Measurements from ENCODE around the gene PAAF1.

Gene PAAF1

DNA sequence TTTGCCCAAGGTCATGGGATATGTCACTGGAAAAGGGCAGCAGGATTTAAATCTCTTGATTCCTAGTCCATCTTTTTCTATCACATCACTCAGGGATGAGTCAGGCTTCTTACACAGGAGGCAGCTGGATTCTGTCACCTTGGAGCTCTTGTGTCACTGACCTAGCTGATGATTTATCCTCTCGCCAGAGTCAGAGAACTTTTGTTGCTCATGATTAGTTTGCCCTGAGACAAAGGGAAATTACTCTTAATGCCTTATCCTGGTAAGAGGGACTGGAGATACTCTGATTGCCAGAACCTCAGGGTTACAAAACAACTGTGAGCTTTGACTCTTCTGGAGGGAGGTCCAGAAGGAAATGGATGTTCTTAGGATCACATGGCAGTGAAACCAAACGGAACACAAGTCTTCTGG is 10.2 kb upstream of the PAAF1 start:
- peak in 1 of 2 experiments; percentile 47 for DNase-seq
- no peak for TF ChIP-seq GATA1 (IDR thresholded peaks at IDR 0.05; ENCODE audit: low read depth, low read length)
- TF ChIP-seq POLR2A (IDR thresholded peaks at IDR 0.05; ENCODE audit: low read length): no peak

DNA sequence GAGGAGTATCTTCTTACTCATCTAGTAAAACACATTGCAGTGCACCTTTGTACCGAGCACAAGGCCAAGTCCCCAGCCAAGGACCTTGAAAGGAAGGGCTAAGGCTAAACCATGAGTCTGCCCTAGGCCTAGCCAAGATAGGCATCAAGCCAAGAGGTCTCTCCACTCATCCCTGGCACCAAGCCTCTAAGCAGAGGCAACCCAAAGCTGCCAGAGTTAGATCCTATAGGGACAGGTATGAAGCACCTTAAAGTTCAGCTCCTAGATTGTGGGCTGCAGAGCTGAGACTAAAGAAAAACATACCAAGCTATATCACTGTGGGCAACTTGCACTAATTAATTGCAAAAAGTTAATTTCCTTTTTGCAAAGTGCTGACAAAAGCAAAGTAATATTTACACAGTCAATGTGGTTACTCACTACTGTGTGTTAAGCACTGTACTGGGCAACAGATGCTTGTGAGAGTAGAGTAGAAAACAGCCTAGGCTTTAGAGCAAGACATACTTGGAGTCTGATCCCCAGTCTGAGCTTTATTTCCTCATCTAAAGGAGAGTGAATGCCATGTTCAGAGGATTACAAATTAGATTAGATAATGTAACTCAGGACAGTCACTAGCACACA is 7.4 kb upstream of the PAAF1 start:
- DNase-seq: peak; percentile 72 to 75
- peak; percentile 2 for TF ChIP-seq POLR2A (IDR thresholded peaks at IDR 0.05; ENCODE audit: low read length)
- TF ChIP-seq GATA1 (IDR thresholded peaks at IDR 0.05; ENCODE audit: low read depth, low read length): no peak

DNA sequence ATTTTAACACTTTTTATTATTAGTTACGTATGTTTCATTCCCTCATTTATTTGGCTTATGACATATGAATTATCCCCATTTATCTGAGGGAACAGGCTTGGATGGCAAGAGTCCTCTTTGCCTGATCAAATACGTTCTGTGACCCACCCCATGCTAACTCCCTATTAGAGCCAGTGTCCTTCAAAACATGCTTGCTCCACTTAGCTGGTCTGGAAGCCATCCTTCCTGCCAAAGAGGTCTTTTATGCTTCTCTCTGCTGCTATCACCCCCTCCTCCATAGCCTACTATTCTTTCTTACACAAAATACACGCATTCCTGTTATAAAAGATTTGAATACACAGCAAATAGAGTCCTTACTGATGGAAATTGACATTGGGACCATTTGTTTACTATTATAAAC is 6.5 kb upstream of the PAAF1 start:
- TF ChIP-seq GATA1 (IDR thresholded peaks at IDR 0.05; ENCODE audit: low read depth, low read length) (no peak), POLR2A (IDR thresholded peaks at IDR 0.05; ENCODE audit: low read length) (no peak)
- DNase-seq: no peak

DNA sequence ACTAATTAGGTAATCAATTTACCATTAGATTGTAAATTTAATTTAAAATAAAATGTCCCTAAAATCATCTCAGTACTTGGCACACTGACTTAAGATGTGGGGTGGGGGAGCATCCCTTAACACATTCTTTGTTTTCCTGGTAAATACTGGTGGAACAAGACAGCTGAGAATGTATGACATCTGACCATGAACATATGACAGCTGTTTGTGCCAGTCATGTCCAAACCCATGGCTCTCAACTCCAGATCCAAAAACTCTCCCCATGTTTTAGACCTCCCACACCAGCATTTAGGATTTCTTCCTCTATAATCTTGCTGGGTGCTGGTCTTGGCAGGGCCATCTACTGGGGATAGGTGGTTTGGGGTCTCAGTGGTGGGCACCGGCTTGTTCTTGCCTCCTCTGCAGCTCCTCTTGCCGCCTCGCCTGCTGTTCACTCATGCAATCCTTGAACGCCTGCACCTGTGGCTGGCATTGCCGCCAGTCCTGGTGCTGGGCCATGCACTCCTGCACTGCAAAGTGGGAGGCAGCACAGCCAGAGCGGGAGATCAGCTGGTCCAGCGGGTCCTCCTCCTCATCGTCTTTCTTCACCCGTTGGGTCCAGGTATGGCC is 3.9 kb upstream of the PAAF1 start:
- TF ChIP-seq POLR2A (IDR thresholded peaks at IDR 0.05; ENCODE audit: low read length) (no peak), GATA1 (IDR thresholded peaks at IDR 0.05; ENCODE audit: low read depth, low read length) (no peak)
- DNase-seq: no peak

DNA sequence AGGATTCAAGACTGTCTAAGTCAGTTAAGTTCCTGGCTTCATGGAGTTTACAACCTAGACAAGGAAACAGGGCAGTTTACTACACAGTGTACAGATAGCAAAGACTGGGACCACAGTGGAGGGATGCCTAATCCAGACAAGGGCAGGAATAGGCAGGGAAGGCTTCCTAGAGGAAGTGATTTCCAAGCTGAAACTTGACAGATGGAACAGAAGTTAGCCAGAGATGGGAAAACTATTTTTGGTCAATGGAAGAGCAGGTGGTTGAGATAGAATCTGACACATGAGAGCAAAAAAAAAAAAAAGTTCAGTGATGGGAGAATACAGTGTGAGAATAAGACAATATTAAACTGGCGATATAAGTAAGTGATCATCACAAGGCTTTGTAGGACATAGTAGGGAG is 1.4 kb upstream of the PAAF1 start:
- no peak for DNase-seq
- TF ChIP-seq GATA1 (IDR thresholded peaks at IDR 0.05; ENCODE audit: low read depth, low read length) (no peak), POLR2A (IDR thresholded peaks at IDR 0.05; ENCODE audit: low read length) (no peak)

DNA sequence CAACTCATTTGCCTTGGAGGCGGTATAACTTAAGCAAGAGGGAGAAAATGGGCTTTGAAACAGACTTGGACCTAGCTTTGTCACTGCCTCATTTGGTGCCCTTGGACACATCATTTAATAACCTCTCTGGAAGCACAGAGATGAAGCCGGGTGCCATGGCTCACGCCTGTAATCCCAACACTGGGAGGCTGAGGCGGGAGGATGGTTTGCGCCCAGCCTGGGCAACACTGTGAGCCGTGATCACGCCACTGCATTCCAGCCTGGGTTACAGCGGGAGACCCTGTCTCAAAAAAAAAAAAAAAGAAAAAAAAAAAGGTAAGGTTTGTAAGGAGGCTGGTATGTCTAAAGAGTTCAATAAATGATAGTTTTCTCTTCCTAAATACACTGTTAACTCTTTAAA is 959 bp upstream of the PAAF1 start:
- peak; percentile 27 to 43 for DNase-seq

DNA sequence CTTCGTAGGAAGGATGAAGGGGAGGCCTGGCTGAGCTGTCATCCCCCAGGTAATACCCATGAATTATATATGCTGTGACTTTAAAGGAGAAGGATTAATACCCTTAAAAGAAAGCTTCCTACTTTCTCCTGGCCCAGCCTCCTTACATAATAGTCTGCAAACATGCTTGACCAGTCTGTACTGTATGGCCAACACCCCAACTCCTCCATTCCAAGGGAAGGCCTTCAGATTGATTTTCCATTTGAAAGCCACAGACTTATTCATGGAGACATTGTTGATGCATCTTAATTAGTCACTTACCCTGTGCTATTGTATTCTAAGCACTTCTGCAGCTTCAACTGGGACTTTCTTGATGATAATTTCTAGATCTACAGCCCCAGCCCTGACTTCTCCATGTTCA is 2.0 kb downstream of the PAAF1 start:
- no peak for DNase-seq
- TF ChIP-seq POLR2A (IDR thresholded peaks at IDR 0.05; ENCODE audit: low read length) (no peak), GATA1 (IDR thresholded peaks at IDR 0.05; ENCODE audit: low read depth, low read length) (no peak)

More for the DNA sequence above, 959 bp upstream of the PAAF1 start:
- no peak for TF ChIP-seq GATA1 (IDR thresholded peaks at IDR 0.05; ENCODE audit: low read depth, low read length)
- no peak for TF ChIP-seq POLR2A (IDR thresholded peaks at IDR 0.05; ENCODE audit: low read length)

DNA sequence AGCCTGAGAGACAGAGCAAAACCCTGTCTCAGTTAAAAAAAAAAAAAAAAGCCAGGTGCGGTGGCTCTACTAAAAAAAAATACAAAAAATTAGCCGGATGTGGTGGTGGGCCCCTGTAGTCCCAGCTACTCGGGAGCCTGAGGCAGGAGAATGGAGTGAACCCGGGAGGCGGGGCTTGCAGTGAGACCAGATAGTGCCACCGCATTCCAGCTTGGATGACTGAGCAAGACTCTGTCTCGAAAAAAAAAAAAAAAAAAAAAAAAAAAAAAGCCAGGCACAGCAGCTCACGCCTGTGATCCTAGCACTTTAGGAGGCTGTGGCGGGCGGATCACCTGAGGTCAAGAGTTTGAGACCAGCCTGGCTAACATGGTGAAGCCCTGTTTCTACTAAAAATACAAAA is 3.6 kb downstream of the PAAF1 start:
- DNase-seq: peak; percentile 36 to 51

DNA sequence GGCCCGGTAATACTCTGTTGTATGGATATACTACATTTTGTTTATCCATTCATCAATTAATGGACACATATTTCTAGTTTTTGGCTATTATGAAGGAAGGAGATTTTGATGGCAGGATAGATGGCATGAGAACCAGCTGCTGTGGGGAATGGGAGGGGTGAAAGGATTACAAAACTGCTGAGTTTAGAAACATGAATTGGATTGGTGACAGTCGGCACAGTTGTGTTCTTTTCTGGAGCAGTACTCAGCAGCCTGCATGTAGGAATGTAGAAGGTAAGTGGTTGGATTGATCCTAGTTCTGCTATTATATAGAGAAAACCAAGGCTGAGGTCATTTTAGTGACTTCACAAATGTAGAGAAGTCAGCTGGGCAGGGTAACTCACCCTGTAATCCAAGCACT is 7.1 kb downstream of the PAAF1 start:
- TF ChIP-seq GATA1 (IDR thresholded peaks at IDR 0.05; ENCODE audit: low read depth, low read length) (no peak), POLR2A (IDR thresholded peaks at IDR 0.05; ENCODE audit: low read length) (no peak)
- DNase-seq: no peak

DNA sequence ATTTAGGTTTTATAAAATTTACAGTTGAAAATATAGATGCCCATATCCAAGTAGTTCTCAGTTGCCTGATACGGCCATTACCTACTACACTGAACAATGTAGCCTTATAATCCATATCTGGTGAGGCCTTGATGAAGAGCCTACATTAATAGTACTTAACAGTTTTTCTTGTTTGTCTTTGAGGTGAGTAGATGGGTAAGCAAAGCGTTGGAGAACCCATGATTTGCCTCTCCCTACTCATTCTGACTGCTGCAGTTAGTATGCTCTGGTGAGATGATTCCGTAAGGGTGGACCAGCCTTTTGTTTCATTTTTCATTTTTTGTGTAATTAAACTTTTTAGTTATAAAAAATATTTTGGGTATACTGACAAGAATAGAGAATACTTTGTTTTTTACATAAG is 11.4 kb downstream of the PAAF1 start:
- no peak for TF ChIP-seq POLR2A (IDR thresholded peaks at IDR 0.05; ENCODE audit: low read length)
- no peak for TF ChIP-seq GATA1 (IDR thresholded peaks at IDR 0.05; ENCODE audit: low read depth, low read length)
- no peak for DNase-seq

DNA sequence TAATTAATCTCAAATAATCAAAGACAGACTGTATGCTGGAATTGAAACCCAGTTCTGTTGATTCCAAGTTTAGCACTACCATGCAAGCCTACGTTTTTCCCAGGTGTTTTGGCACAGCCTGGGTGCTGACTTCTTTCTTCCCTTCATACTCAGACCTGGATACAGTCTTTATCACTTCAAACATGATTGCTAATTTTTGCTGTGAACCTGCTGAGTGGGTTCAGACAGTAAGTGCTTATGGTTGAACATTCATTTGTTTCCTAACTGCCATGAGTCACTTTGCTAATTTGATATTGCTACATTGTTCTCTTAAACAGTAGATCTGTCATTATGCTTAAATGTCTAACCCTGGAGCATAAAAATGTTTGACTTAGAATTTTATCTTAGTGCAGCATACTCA is 12.2 kb downstream of the PAAF1 start:
- no peak for TF ChIP-seq GATA1 (IDR thresholded peaks at IDR 0.05; ENCODE audit: low read depth, low read length)
- no peak for TF ChIP-seq POLR2A (IDR thresholded peaks at IDR 0.05; ENCODE audit: low read length)
- DNase-seq: no peak

DNA sequence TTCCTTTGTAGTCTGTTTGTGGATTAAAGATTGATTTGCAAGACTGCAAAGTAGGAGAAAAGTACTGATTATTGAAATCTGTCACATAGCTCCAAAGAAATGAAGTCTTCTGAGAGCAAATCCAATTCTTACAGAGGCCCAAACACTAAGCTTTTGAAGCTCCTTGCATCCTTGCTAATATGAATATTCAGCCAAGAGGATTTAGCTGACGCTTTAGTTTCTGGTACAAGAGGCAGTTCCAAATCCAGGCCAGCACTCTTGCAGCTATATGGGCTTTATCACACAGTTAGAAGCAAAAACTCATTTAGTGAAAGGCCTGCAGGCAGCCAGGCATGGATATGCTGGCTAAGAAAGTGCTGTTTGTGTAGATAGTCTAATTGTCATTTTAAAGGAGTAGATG is 12.7 kb downstream of the PAAF1 start:
- DNase-seq: no peak
- TF ChIP-seq POLR2A (IDR thresholded peaks at IDR 0.05; ENCODE audit: low read length): no peak
- no peak for TF ChIP-seq GATA1 (IDR thresholded peaks at IDR 0.05; ENCODE audit: low read depth, low read length)

DNA sequence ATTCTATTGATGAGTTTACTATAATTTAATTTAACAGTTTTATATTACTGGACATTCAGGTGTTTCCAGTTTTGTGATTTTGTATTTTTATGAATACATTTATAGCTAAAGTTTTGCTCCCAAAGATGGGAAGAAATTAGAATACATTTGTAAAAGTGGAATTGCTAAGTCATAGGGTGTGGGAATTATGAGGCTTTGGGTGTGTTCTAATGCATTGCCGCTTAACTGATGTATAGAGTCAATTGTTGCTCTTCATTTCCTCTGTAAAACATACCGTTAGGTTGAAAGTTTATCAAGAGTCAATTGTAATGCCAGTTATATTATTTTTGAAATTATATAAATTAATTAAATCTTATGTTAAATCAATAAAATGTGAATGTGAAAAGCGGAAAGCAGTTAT is 16.2 kb downstream of the PAAF1 start:
- DNase-seq: peak; percentile 22 to 38
- TF ChIP-seq GATA1 (IDR thresholded peaks at IDR 0.05; ENCODE audit: low read depth, low read length): no peak
- no peak for TF ChIP-seq POLR2A (IDR thresholded peaks at IDR 0.05; ENCODE audit: low read length)

DNA sequence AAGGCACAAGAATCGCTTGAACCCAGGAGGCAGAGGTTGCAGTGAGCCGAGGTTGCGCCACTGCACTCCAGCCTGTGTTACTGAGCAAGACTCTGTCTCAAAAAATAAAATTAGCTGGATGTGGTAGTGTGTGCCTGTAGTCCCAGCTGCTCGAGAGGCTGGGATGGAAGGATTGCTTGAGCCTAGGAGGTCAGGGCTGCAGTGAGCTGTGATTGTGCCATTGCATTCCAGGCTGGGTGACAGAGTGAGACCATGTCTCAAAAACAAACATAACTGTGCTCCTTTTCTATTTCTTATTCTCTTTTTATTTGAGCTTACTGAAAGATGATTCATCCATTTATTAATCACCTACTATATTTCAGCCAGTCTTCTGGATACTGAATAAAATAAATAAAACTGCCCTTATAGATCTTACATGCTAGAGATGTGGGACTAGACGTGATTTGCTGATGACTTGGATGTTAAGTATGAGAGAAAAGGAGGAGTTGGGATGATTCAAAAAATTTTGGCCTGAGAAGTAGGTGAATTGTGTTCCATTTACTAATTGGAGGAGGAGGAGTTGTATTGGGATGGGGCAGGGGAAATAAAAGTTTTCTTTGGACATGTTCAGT is 18.0 kb downstream of the PAAF1 start:
- TF ChIP-seq POLR2A (IDR thresholded peaks at IDR 0.05; ENCODE audit: low read length) (no peak), GATA1 (IDR thresholded peaks at IDR 0.05; ENCODE audit: low read depth, low read length) (no peak)
- no peak for DNase-seq

DNA sequence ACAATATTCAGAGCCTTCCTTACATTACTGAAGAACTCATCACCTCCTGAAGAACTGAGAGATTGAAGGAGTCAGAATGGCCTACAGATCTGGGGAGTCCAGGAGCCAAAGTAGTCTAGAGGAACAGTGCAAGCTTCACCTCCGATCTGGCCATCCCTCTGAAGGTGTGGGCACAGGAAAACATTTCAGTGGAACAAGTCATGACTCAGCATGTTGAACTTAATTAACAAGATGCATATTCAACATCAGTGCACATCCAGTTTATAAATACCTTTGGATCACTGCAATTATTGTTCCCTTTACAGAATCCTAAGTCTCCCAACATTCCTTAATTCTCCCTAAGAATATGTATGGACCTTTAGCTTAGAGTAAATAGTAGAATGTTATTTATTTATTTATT is 25.5 kb downstream of the PAAF1 start:
- peak in 1 of 2 experiments; percentile 9 for DNase-seq
- TF ChIP-seq GATA1 (IDR thresholded peaks at IDR 0.05; ENCODE audit: low read depth, low read length) (no peak), POLR2A (IDR thresholded peaks at IDR 0.05; ENCODE audit: low read length) (no peak)
